H9 (cell line): ENCODE results near the gene LMF2. TPM values are rescaled to one million over a fixed set of nuclear protein-coding genes. Genes with fewer than 3 reads are reported as not detected.
A peak's percentile ranks its signal among the peaks of the same experiment; 100 is the strongest.

Experiments used
- DNase-seq: peaks from one replicate; pipeline ENCODE4 v3.0.0-alpha.2; 2017
- H2AFZ ChIP-seq: one replicate; pipeline ENCODE4 v1.6.1; 2013; ENCODE audit warnings: mild to moderate bottlenecking, low read length, control low read depth, moderate library complexity
- H2AK5ac ChIP-seq: 2 replicates; pipeline ENCODE4 v1.6.1; 2013; ENCODE audit warnings: low read length, control low read depth, mixed read lengths; ENCODE audit not compliant: insufficient read length
- H2BK120ac ChIP-seq: one replicate; pipeline ENCODE4 v1.6.1; 2013; ENCODE audit warnings: low read depth, mild to moderate bottlenecking, low read length, control low read depth, inconsistent platforms; ENCODE audit not compliant: poor library complexity, severe bottlenecking
- H2BK12ac ChIP-seq: 2 replicates; pipeline ENCODE4 v1.6.1; 2013; ENCODE audit warnings: low read length, control low read depth, mixed read lengths, low read depth; ENCODE audit not compliant: insufficient read length
- H2BK15ac ChIP-seq: 2 replicates; pipeline ENCODE4 v1.6.1; 2013; ENCODE audit warnings: low read depth, low read length, control low read depth
- H2BK20ac ChIP-seq: one replicate; pipeline ENCODE4 v1.6.1; 2013; ENCODE audit warnings: low read depth, mild to moderate bottlenecking, low read length, control low read depth, inconsistent platforms; ENCODE audit not compliant: poor library complexity, severe bottlenecking
- H2BK5ac ChIP-seq: 2 replicates; pipeline ENCODE4 v1.6.1; 2013; ENCODE audit warnings: low read length, control low read depth, mixed read lengths; ENCODE audit not compliant: insufficient read length
- H3K14ac ChIP-seq: 2 replicates; pipeline ENCODE4 v1.6.1; 2013; ENCODE audit warnings: low read length, control low read depth; ENCODE audit not compliant: insufficient read depth
- H3K18ac ChIP-seq: 2 replicates; pipeline ENCODE4 v1.6.1; 2013; ENCODE audit warnings: low read depth, mild to moderate bottlenecking, mixed read lengths, low read length, control low read depth; ENCODE audit not compliant: insufficient read length
- H3K23ac ChIP-seq: 2 replicates; pipeline ENCODE4 v1.6.1; 2013; ENCODE audit warnings: low read length, control low read depth, mixed read lengths, low read depth; ENCODE audit not compliant: insufficient read length
- H3K23me2 ChIP-seq: 2 replicates; pipeline ENCODE4 v1.6.1; 2013; ENCODE audit warnings: low read depth, mild to moderate bottlenecking, mixed read lengths, low read length, control low read depth; ENCODE audit not compliant: insufficient read length, poor library complexity, severe bottlenecking
- H3K27ac ChIP-seq: 2 replicates; pipeline ENCODE4 v1.5.1; 2013; ENCODE audit warnings: low read length, control low read depth, mixed read lengths, low read depth; ENCODE audit not compliant: insufficient read length
- H3K27me3 ChIP-seq: 2 replicates; pipeline ENCODE4 v1.6.1; 2013; ENCODE audit warnings: low read length, control low read depth, inconsistent platforms; ENCODE audit not compliant: insufficient read depth
- H3K4ac ChIP-seq: 2 replicates; pipeline ENCODE4 v1.6.1; 2013; ENCODE audit warnings: low read depth, mild to moderate bottlenecking, control low read depth, inconsistent platforms, low read length, moderate library complexity
- H3K4me1 ChIP-seq: 2 replicates; pipeline ENCODE4 v1.6.1; 2013; ENCODE audit warnings: low read length, control low read depth, inconsistent platforms; ENCODE audit not compliant: insufficient read depth
- H3K4me2 ChIP-seq: 2 replicates; pipeline ENCODE4 v1.6.1; 2013; ENCODE audit warnings: low read length, control low read depth, mixed read lengths; ENCODE audit not compliant: insufficient read length, insufficient read depth
- H3K56ac ChIP-seq: 2 replicates; pipeline ENCODE4 v1.6.1; 2013; ENCODE audit warnings: low read depth, mild to moderate bottlenecking, mixed read lengths, low read length, control low read depth; ENCODE audit not compliant: insufficient read length
- H3K79me1 ChIP-seq: 2 replicates; pipeline ENCODE4 v1.6.1; 2013; ENCODE audit warnings: low read depth, mild to moderate bottlenecking, moderate library complexity, low read length, control low read depth, inconsistent platforms; ENCODE audit not compliant: insufficient read depth, poor library complexity, severe bottlenecking
- H3K79me2 ChIP-seq: 2 replicates; pipeline ENCODE4 v1.6.1; 2013; ENCODE audit warnings: low read length, control low read depth, inconsistent platforms; ENCODE audit not compliant: insufficient read depth
- H3K9ac ChIP-seq: 2 replicates; pipeline ENCODE4 v1.6.1; 2013; ENCODE audit warnings: low read length, control low read depth, mixed read lengths; ENCODE audit not compliant: insufficient read length; ENCODE audit errors: extremely low read depth
- H3K9me3 ChIP-seq: one replicate; pipeline ENCODE4 v1.6.1; 2013; ENCODE audit warnings: low read depth, low read length, inconsistent platforms; ENCODE audit not compliant: control insufficient read depth
- H3T11ph ChIP-seq: one replicate; pipeline ENCODE4 v1.6.1; 2013; ENCODE audit warnings: mild to moderate bottlenecking, low read length, control low read depth, inconsistent platforms
- H4K20me1 ChIP-seq: one replicate; pipeline ENCODE4 v1.6.1; 2013; ENCODE audit not compliant: control insufficient read depth, insufficient read length, insufficient read depth
- H4K5ac ChIP-seq: 2 replicates; pipeline ENCODE4 v1.6.1; 2013; ENCODE audit warnings: low read depth, mild to moderate bottlenecking, mixed read lengths, low read length, control low read depth; ENCODE audit not compliant: insufficient read length
- H4K8ac ChIP-seq: replicated peaks from 2 replicates; pipeline ENCODE4 v1.6.1; 2013; ENCODE audit warnings: low read length, control low read depth, mixed read lengths, low read depth; ENCODE audit not compliant: insufficient read length
- H4K91ac ChIP-seq: 2 replicates; pipeline ENCODE4 v1.6.1; 2013; ENCODE audit warnings: low read depth, mild to moderate bottlenecking, moderate library complexity, mixed read lengths, low read length, control low read depth; ENCODE audit not compliant: insufficient read length
- H3K27ac Mint-ChIP-seq, 3 experiments: 2 replicates in 2 of 3; 3 replicates in 1 of 3; pipeline ENCODE4 v1.8.0; 2020 to 2021; ENCODE audit warnings: mixed read lengths in 3 of 3, mild to moderate bottlenecking in 1 of 3, moderate library complexity in 1 of 3
- H3K27me3 Mint-ChIP-seq: 2 replicates; pipeline ENCODE4 v1.8.0; 2021; ENCODE audit warnings: low read depth, mild to moderate bottlenecking, moderate library complexity, mixed read lengths
- H3K36me3 Mint-ChIP-seq, 3 experiments: 2 replicates in 2 of 3; 3 replicates in 1 of 3; pipeline ENCODE4 v1.8.0; 2020 to 2021; ENCODE audit warnings: low read depth in 3 of 3, mixed read lengths in 3 of 3; ENCODE audit not compliant: insufficient read depth in 1 of 3
- H3K4me1 Mint-ChIP-seq, 2 experiments: 2 replicates each; pipeline ENCODE4 v1.8.0; 2020; ENCODE audit warnings: mixed read lengths in 2 of 2
- H3K4me3 Mint-ChIP-seq, 2 experiments: 2 replicates in 1 of 2; 3 replicates in 1 of 2; pipeline ENCODE4 v1.8.0; 2020 to 2021; ENCODE audit warnings: mild to moderate bottlenecking in 2 of 2, mixed read lengths in 2 of 2, moderate library complexity in 1 of 2
- H3K9me3 Mint-ChIP-seq, 2 experiments: 2 replicates in 1 of 2; 3 replicates in 1 of 2; pipeline ENCODE4 v1.8.0; 2020; ENCODE audit warnings: mild to moderate bottlenecking in 2 of 2, mixed read lengths in 2 of 2, moderate library complexity in 1 of 2
- CTCF ChIP-seq: fragments of 200-600 bp; sonication (generic); conservative IDR thresholded peaks from 3 replicates; pipeline ENCODE4 v1.8.0; 2021; ENCODE audit warnings: antibody characterized with exemption, mild to moderate bottlenecking
- WGBS: extraction: QIAGEN DNeasy Blood & Tissue Kit; methylation state at CpG from one replicate; pipeline ENCODE4 v1.1.7; 2013; ENCODE audit warnings: missing lambda C conversion rate, low lambda C conversion rate, mixed read lengths; ENCODE audit not compliant: insufficient read length; ENCODE audit errors: extremely low coverage; 5-methylcytosine and 5-hydroxymethylcytosine counted together
- total RNA-seq: library from RNA; stranded (reverse); gene quantifications from 2 replicates; pipeline ENCODE4 v1.2.1, GENCODE V29; 2021

Gene LMF2
- total RNA-seq, 1 experiment from 2014 or later, result 43.6 TPM

- Histone ChIP-seq H4K91ac (no peak overlapping the region), H3K79me1 (peaks cover 14% of the 10 kb centered on the region), H3K4ac (no peak overlapping the region), H2BK120ac (no peak overlapping the region), H4K20me1 (peaks cover 1% of the 10 kb centered on the region), H4K5ac (no peak overlapping the region), H3K18ac (no peak overlapping the region), H3K4me1 (no peaks in the 10 kb centered on the region), H3T11ph (no peak overlapping the region), H2BK20ac (no peak overlapping the region), H3K23me2 (no peaks in the 10 kb centered on the region), H3K14ac (no peak overlapping the region), H3K27me3 (no peaks in the 10 kb centered on the region), H3K9ac (no peak overlapping the region), H3K27ac (no peak overlapping the region), H3K4me2 (no peak overlapping the region), H3K56ac (no peak overlapping the region), H4K8ac (no peak overlapping the region), H2BK12ac (no peak overlapping the region), H2AFZ (no peak overlapping the region), H3K23ac (no peak overlapping the region), H2AK5ac (no peak overlapping the region), H3K79me2 (peaks cover 12% of the 10 kb centered on the region; the same call in 1 of the 2 replicates), H3K9me3 (no peaks in the 10 kb centered on the region), H2BK5ac (no peak overlapping the region), H2BK15ac (no peak overlapping the region)
- WGBS, result no CpG with 5 or more reads among the region's 8 CpGs
- H3K27me3 Mint-ChIP-seq, result no peaks in the 10 kb centered on the region
- DNase-seq, result no peak
- H3K27ac Mint-ChIP-seq, result peak overlapping the region in 2 of 3 experiments; percentile 62 to 77; a peak in 3 of 7 replicates
- peaks cover 20 to 22% of the 10 kb centered on the region in 2 experiments for H3K4me1 Mint-ChIP-seq
- H3K36me3 Mint-ChIP-seq, result peaks cover 14 to 44% (median 33%) of the 10 kb centered on the region in 3 experiments; a peak in 6 of 7 replicates
- no peak overlapping the region for H3K4me3 Mint-ChIP-seq
- no peaks in the 10 kb centered on the region for H3K9me3 Mint-ChIP-seq
- no peak for TF ChIP-seq CTCF
These were observed 38.9 kb downstream of the LMF2 start for GRCh38 chr22:50468626-50469025.
